Hematopoietic multipotent progenitor cell treated with erythropoietin and hydrocortisone succinate and interleukin-3 and kit ligand, for 15 days (in vitro differentiated cells): ENCODE results near the gene SPARCL1.

Experiments
- DNase-seq: peaks from one replicate; pipeline ENCODE4 v3.0.0-alpha.2; 2015; ENCODE audit warnings: low spot score

Gene SPARCL1

GRCh38 chr4:87541521-87541920 lies 12.3 kb upstream of the SPARCL1 start:
- no peak for DNase-seq

DNA sequence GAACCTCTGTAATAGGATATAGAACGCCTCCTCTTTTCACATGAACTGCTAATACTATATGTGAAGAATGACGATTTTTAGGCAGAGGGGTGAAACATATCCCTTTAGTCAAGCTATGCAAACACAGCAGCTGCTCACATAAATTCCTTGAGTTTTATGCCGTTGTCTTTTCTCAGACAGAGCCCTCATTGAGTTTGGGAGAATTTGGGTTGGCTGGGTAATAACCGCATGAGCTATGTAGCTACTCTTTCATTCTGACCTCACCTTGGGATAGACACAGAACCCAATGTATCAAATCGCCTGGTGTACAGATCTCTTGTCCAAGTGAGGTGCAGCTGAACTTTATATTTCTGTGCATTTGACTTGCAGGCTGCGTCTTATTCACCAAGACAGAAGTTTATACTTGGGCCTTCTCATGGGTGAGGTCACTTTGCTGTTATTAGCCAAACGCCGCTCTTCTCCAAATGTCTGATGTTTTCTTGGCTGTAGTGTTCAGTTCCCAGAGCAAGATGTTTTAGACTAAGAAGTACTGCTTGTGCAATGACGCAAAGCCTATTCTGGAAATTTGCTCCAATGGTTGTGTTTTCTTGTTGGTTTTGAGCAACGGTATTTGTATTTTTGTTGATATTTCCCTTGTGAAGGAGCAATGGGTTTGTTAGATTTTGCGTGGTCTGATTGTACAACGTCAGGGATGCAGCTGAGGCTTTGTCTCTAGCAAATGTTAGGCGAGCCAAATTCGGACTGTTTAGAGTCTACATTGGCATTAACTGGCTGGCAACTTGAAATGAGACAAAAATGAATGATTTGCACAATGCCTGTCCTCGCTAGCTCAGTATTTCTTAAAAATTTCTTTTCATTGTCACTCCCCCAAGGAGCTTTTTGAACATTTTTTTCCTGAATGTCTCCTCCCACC lies 11.2 kb upstream of the SPARCL1 start:
- no peak for DNase-seq

DNA sequence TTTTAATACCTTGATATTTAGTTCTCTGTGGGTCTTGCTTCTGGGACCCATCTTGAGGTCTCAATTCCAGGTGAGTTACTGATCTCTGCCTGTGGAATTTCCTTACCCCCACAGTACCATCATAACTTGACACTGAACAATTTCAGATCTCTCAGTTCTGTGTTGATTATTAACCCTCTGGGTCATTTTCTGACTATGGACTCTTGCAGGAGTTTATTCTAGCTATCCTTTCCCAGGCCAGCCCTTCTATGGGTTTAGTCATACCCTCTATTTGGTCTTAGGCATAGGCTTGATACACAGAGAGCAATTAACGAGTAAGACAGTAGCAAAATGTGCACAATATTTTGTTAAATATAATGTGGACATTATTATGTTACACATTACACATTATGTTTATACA lies 3.7 kb upstream of the SPARCL1 start:
- no peak for DNase-seq

DNA sequence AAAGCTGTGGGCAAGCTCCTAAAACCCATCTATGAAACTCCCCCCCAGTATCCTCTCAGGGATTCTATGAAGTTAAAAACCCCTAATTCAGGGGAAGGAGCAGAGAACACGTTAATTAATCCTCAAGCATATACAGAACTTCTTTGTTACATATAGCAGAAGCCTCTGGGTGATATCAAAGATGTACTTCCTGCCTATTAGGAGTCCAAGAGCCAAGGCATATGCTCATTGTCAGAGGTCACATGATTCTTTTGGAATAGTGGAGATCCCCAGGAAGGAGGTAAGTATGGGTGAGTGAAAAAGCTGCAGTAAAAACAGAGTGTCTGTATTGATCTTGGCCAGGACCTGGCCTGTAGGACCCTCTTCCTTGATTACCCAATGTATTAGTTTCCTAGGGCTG lies 2.9 kb upstream of the SPARCL1 start:
- no peak for DNase-seq

GRCh38 chr4:87531621-87532020 lies 2.4 kb upstream of the SPARCL1 start:
- DNase-seq: no peak

DNA sequence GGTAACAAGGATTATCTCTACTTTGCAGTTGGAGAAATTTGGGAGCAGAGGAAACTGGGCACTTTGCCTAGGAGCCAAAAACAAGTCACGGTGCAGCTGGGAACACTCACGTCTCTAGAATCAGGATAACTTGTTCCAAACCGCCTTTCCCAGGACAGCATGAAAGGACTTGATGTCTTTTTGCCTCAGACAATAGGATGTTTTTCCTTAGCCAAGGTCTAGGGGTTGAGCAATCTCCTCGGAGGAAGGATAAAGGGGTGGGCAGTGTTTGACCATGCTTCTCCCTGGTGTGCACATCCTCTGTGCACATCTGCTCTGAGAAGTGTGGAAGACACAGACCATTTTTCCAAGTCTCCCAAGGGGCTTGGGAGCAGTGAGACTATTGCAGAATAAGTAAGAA lies 1.7 kb upstream of the SPARCL1 start:
- no peak for DNase-seq

- no peak for DNase-seq
These were observed 1.1 kb upstream of the SPARCL1 start for GRCh38 chr4:87530229-87530628.

DNA sequence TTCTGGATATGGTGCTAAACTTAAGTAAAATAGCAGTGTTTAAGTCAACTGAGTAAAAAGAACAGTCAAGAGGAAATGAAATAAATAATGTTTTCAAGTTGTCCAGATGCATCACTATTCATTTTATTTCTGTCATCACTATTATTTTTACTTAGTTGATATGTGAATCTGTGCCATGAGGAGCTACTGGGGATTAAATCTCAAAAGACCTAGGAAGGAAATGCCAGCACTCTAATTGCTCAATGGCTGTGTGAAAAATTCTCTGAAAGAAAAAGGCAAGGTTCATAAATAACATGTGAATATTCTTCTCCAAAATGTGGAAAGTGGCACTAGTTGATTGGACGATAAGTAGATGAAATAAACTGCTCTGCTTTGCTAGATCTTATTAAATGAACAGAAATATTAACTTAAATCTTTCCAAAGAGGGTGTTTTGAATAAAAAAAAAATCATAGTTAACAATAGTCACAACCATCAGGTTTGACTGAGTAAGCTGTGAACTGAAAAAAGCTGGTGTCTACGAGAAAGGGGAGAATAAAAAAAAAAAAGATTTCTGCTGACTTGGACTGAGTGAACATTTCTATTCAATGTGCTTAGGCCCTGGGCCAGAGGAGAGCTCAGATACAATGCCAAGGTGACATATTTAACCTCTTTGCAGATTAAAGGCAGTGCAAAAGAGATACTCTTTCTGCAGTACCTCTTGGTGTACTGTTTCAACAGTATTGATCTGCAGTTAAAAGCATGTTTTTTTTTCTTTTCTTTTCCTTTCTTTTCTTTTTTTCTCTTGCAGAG lies 1.6 kb downstream of the SPARCL1 start:
- no peak for DNase-seq

GRCh38 chr4:87525636-87526295 lies 3.4 kb downstream of the SPARCL1 start:
- DNase-seq: no peak

- no peak for DNase-seq
These were observed 4.7 kb downstream of the SPARCL1 start for GRCh38 chr4:87524456-87524855.

DNA sequence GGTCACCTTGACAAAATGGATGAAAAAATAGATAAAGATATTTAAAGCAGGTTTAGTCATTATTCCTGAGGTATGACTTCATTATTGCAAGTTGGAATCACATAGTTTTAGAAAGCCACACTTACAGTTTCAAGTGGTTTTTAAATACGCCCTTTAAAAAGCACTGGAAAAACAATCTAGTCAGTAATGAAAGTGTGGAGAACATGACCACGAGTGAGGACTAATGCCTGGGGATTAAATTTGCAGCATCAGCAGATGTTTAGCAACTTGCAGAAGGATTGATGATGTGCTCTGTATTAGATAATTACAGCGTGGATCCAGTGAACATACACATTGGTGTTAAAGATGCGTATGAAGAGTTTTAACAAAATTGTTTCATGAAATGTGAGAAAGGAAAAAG lies 5.9 kb downstream of the SPARCL1 start:
- DNase-seq: no peak

- no peak for DNase-seq
These were observed 7.3 kb downstream of the SPARCL1 start for GRCh38 chr4:87521757-87522374.

- no peak for DNase-seq
These were observed 7.9 kb downstream of the SPARCL1 start for GRCh38 chr4:87521319-87521718.

- no peak for DNase-seq
These were observed 11.6 kb downstream of the SPARCL1 start for GRCh38 chr4:87517621-87518020.

DNA sequence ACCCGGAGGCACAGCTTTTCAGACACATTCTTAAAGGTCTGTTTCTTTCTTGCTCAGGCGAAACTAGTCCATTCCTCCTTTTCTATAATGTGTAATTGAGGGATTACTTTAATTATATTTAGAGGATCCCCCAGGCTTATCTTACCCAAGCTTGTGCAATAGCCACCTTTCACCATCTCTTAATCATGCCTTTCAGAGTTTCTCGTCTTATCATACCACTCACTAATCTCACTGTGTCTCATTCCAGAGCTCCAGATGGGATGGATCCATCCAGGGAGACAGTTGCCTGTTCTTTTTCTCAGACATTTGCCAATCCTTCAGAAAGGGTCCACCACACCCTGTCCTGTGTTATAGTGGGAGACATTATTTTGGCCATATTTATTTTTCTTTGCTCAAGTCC lies 12.5 kb downstream of the SPARCL1 start:
- DNase-seq: no peak

- DNase-seq: no peak
These were observed 16.8 kb downstream of the SPARCL1 start for GRCh38 chr4:87512400-87512799.

- DNase-seq: no peak
These were observed 17.7 kb downstream of the SPARCL1 start for GRCh38 chr4:87511500-87511899.

DNA sequence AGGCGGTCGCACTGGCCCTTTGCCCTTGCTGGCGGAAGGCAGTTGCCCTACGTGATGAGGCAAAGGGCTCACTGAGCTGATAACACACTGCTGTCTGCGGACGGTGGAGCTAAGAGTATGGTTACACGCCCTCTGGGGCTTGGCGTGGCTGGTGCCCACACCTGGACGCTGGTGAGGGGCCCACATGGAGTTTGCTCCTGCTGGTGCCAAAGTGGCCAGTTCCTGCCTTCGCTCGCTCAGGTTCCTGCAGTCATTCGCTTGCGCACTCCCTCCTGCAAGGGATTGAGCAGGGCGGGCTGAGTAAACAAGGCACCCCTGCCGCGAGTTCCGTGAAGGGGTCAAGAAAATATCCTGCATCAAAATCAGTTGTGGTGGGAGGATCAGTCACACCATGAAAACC lies 18.4 kb downstream of the SPARCL1 start:
- no peak for DNase-seq

GRCh38 chr4:87506974-87507701 lies 22.0 kb downstream of the SPARCL1 start:
- DNase-seq: no peak

- no peak for DNase-seq
These were observed 23.3 kb downstream of the SPARCL1 start for GRCh38 chr4:87505862-87506261.

- DNase-seq: no peak
These were observed 26.5 kb downstream of the SPARCL1 start for GRCh38 chr4:87502580-87503238.
